NB4 (cell line): ENCODE data around the gene SASS6.

Source experiments
- MYC ChIP-seq: IDR thresholded peaks from 2 replicates; pipeline ENCODE4 v1.6.1; 2011; ENCODE audit warnings: low read depth, low read length
- POLR2A ChIP-seq: IDR thresholded peaks from 2 replicates; pipeline ENCODE4 v1.6.1; 2011; ENCODE audit warnings: mild to moderate bottlenecking; ENCODE audit not compliant: insufficient read length; ENCODE audit errors: extremely low read depth
- TF ChIP-seq, protein P1 (sequence below): IDR thresholded peaks from one replicate; pipeline ENCODE4 v1.5.1; 2012; ENCODE audit warnings: low read depth, low read length

DNA sequence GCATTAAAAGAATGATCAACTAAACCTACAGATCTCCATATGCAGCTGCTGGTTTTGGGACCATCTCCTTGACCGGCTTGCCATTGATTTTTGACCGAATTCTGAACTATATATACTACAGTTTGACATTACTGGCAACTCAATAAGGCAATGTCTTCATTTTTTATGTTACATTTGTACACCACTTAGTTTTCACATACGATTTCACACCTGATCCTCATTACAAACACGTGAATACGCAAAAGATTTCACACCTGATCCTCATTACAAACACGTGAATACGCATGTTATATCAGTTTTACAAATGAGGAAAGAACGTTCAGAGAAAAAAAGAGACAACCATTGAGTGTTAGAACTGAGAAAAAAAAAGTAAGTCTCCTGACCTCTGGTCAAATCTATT, 1.1 kb downstream of the SASS6 start:
- TF ChIP-seq, protein P1, sequence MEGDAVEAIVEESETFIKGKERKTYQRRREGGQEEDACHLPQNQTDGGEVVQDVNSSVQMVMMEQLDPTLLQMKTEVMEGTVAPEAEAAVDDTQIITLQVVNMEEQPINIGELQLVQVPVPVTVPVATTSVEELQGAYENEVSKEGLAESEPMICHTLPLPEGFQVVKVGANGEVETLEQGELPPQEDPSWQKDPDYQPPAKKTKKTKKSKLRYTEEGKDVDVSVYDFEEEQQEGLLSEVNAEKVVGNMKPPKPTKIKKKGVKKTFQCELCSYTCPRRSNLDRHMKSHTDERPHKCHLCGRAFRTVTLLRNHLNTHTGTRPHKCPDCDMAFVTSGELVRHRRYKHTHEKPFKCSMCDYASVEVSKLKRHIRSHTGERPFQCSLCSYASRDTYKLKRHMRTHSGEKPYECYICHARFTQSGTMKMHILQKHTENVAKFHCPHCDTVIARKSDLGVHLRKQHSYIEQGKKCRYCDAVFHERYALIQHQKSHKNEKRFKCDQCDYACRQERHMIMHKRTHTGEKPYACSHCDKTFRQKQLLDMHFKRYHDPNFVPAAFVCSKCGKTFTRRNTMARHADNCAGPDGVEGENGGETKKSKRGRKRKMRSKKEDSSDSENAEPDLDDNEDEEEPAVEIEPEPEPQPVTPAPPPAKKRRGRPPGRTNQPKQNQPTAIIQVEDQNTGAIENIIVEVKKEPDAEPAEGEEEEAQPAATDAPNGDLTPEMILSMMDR, result no peak
- no peak for TF ChIP-seq POLR2A
- TF ChIP-seq MYC, result no peak
